NCI-H82 treated with DMSO at 0.1 percent for 48 hours (cell line): ENCODE measurements around the gene ADARB1.
A peak's percentile ranks its signal among the peaks of the same experiment; 100 is the strongest.

Source experiments
- DNase-seq: peaks from one replicate; lab custom pipeline; 2025; ENCODE audit not compliant: unreplicated experiment; lab: John Stamatoyannopoulos, UW

Gene ADARB1

DNA sequence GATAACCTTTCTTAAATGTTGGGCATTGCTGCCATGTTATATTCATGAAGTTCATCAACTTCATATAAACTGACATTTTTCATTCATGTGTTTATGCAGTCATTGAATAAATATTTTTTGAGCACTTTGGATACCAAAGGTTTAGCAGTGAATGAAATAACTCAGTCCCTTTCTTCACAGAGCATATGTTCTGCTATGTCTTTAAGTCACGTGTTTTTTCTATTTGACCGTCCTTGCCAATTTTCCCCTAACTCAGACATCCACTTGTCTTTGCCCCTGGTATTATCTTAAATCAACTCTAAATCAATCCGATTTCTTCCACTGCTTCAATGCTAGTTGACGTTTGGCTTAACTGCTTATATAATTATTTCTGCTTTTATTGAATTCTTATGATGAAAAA lies 16.6 kb downstream of the ADARB1 start:
- no peak for DNase-seq

DNA sequence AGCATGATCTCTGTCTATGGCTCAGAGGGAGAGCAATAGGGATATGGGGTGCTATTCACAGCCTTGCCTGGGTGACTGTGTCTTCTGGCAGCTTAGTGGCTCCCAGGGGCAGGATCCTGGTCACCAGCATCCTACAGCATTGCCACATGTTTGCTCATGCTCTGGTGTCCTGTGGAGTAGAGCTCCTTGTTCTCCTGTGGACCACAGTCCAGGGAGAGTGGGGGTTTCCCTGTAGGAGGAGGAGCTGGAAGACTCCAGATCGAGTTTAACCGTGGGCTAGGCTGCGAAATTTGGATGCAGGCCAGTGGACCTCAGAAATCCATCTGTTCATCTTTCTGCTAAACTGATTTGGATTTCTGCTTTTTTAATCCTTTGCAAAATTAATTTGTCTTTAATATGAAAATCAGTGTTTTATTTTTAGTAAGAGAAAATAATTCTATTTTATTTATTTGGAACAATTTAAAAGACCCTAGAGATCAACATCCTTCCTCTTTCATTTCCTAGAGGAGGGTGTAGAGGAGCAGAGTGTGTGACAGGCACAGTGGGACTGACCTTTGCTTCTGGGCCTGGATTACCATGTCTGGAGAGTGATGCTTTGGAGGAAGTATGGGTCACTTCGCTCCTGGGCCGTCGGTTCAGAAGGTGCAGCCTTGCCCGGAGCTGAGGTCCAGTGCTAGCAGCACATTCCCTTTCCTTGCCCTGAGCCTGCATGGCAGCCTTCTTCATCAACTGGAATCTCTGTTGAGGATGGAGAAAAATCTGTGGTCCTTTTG lies 17.4 kb downstream of the ADARB1 start:
- no peak for DNase-seq

DNA sequence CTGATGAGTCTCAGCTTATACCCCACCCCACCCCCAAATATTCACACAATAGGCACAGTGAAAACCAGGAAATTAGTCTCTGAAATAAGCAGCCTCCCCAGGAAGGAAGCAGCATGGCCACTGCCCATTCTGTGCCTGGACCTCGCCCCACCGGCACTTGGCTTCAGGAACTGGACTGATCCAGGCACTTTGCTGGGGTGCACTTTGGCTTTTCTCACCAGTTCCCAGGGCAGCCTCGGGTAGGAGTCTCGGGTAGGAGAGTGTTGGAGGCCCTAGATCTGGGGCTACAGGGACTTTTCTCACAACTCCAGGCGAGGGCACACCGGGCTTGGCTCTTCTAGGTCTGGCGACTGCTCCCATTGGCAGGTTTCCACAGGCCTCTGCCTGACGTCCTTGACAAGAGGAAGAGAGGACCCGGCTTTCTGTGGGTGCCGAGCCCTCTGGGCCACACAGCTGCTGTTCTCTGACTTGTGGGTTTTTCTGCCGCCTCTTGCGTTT lies 18.7 kb downstream of the ADARB1 start:
- no peak for DNase-seq

DNA sequence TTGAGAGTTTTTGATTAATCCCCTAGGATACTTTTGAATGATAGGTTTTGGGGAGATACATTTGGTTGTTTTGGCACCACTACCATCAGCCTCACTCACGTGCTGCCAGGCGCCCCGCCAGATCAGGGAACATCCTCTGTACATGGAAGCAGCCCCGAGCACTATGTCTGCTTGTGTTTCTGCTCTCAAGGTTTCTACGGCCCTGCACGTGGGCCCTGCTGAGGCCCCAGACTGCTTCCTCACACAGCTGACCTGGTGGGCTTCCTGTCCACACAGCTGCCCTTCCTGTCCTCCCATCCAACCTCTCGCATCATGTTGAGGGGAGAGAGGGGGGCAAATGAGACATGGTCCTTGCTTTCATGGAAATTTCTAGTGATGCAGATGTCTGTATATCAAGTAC lies 20.0 kb downstream of the ADARB1 start:
- DNase-seq: no peak

DNA sequence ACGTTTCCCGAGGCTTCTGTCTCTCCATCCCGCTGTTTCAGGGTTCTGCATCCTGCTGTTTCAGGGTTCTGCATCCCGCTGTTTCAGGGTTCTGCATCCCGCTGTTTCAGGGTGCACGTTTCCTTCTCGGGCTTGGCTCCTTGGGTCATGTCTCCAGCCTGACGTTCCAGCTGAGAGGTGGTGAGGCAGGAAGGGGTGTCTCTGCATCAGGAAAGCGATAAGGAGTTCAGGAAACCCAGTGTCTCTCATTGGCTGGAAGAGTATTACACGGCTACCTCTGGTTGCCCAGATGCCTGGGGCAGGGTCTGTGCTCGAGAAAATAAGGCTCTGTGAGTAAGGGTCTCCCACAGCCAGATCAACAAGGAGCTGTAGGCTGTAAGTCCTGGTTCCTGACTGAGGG lies 21.1 kb downstream of the ADARB1 start:
- no peak for DNase-seq

DNA sequence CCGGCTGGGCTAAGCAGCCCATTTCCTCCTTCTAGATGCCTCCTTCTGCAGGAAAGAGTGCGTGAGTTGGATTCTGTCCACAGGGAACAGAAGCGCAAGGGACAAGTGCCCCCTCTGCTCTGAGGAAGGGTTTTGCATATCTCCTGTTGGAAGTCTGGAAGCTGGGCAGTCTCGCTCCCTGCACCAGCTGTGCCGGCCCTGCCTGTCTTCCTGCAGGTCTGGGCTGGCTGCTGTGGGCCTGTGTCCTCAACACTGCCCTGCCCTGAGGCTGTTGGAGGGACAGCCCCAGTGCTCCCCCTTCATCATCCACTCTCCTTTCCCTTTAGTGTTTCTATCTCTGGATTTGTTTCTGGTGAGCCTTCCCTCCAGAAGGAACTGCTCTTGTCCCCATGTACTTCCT lies 21.8 kb downstream of the ADARB1 start:
- DNase-seq: no peak

DNA sequence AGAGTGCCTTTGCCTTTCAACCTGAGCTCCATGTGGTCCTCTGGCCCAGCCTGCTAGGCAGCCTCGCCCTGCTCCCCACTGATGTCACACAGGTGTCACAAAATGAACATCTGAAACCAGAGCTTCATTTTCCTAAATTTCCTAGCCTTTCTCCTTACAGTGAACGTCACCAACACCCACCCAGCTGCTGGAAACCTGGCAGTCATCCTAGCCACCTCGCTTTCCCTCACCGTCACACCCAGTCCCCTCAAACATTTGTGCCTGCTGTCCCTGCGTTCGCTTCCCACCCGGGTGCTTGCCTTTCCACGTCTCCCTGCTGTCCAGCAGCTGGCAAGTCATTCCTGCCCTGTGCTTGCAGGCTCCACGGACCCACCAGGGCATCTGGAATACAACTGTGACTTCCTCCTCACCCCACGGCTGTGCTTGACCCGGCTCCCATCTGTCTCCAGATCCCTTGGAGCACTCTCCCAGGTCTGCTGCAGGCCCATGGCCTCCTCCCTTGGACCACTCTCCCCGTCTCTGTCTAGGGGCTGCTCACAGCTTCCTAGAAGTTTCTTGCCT lies 23.5 kb downstream of the ADARB1 start:
- no peak for DNase-seq

DNA sequence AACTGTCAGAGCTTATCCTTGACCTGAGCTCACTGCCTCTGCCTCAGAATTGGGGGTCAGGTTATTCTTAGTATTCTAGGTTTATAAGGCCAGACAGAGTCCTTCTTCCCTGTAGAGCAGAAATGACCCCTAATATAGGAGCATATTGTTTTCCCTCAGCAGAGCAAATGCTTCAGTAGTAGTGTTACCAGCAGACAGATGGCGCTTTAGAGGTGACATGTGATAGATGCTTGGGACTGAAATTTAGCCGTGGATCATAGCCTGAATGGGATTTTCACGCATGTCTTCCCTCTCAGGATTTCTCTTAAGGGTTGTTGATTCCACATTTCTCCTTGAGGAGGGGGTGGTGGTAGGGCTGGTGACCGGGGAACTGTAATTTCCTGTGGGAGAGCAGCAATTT lies 24.5 kb downstream of the ADARB1 start:
- peak; percentile 74 for DNase-seq

DNA sequence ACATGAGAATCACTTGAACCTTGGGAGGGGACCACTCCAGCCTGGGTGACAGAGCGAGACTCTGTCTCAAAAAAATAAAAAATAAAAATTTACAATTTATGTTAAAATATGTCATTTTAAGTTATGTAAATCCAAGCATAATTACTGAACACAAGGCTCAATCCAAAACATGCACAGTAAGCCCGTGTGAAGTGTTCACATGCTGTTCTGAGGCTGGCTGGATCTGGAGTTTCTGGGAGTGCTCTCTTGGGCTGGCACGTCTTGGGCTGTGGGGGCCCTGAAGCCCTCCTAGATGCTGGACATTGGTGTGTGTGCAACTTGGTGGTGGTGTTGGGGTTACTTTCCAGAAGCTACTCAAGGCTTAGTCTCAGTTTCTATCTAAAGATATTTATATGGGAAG lies 25.2 kb downstream of the ADARB1 start:
- DNase-seq: no peak

DNA sequence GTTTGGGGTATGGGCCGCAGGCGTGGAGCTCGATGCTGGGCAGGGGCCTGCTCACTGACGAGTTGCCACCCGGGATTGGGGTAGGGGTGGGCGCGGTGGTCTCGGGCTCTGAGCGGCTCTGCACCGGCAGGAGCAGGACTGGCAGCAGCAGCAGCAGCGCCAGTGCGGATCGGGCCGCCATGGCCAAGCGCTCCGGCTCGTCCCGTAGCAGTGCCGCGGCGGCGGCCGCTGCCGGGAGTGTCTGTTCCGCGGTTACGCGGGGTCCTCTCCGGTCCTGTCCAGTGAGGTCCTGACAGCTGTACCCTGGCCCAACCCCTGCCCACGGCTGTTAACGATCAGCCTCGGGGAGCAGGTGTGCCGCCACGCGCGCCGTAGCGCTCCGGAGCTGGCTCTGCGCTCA lies 26.5 kb downstream of the ADARB1 start:
- no peak for DNase-seq

DNA sequence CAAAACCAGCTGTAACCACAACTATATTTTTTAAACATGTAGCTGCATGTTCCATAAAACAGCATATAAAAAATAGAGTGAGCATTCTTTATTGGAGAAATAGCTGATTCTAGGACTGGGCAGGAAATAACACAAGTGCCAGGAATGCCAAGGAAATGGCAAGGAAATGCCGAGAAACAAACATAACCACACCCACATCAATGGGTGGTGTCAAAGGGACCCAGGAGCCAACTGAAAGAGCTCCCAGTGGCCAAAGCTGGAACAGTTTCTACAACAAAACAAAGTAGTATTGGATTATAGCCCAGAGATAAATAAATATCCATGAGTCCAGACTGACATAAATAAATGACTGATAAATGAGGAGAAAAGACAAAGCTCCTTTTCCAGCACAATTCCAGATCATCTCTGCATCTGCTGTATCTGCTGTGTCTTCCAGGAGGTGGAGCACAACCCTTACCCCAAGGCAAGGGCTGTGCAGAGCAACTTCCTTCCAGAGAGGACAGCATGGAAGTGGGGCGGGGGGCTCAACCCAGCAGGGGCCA lies 28.1 kb downstream of the ADARB1 start:
- no peak for DNase-seq

DNA sequence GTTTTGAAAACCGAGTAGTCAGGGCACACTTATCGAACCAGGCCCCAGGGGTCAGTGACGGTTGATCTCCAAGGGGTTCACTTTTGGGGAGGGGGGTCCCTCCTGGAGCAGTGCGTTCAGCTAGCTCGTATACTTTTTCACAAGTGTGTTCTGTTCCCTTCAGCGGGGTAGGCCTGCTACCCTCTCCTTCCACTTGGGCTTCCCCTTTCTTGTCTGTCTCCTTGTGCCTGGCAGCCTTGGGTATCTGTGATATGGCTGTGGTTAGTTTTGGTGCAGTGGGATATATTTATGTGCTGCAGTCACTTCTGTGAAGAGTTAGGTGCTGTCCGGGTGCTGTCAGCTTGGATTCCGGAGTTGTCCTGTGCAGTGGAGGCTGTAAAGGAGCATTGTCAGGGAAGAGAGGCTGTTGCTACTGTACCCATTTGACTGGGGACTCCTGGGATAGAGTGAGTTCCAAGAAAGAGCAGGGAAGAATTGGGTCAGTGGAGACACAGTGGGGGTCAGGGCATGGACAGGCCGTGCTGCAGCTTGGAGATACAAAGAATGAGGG lies 29.7 kb downstream of the ADARB1 start:
- no peak for DNase-seq

DNA sequence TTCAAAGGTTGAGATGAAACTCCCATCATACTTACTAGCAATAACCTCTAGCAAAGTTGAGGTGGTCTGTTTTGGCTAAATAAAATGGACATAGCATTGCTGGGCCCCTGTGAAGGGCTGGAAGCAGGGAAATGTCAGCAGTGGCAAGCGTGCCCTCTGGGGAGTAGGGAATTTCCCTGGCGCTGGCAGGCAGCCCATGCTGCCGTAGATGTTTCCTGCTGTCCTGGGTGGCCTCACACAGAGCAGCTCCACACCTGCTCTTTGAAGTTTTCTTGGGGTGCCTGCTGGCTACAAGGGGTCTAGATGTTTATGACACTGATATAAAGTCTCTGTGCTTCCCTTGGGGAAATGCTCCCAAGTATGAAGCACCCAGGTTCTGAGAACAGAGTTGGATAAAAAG lies 30.2 kb downstream of the ADARB1 start:
- DNase-seq: no peak

DNA sequence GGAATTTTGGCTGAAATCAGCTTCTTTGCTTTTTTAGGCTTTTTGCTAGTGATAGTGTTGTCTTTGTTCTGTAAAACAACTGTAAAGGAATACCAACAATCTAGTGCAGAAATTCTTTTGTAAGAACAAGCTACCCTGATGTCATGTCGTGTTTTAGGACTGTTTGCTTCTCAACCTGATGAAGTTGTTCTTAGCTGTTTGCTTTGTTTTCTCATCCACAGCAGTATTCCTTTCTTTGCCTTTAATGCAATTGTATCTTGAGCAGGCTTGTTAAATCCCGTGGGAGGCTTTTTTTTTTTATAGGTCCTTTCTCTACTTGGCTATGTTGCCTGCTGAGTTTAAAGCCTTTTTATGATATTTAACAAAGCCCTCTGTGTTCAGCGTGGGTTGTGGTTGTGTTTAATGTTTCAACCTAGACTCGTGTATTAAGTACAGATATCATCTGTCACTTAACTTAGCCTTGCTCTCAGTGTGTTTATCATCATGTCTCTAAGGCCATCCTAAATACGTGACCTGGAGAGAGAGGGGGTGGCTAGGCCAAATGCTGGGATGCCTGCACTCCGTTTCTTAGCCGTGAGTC lies 31.6 kb downstream of the ADARB1 start:
- no peak for DNase-seq

DNA sequence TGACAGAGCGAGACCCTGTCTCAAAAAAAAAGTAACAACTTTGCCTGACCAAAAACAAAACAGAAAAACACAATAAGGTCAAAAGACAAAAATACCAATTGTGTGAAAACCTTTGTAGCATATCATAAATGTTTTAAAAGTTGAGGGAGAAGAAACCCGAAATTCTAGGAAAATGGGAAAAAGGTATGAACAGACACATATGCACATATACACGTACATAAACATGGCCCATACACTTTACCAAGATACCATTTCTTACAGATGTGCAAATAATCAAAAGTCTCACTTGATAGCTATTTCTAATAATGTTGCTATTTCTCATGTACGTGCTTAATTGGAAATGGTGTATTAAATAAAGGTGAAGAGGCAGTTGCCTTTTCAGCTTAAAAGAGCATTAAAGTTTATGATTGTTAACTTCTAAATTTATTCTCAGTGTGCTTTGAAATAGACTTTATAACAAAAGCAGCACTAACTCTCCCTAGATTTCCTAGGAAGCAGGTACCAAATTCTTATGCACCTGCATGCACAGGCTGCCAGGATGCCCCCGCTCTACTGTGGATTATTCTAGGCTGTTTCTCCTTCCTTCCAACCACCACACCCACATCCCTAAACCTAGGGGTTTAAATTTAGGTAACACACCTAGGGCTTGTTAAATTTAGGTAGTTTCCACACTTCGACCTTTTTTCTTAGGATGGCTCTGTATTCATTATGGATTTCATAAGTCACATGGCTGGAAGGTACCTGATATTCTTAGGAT lies 33.8 kb downstream of the ADARB1 start:
- DNase-seq: no peak

DNA sequence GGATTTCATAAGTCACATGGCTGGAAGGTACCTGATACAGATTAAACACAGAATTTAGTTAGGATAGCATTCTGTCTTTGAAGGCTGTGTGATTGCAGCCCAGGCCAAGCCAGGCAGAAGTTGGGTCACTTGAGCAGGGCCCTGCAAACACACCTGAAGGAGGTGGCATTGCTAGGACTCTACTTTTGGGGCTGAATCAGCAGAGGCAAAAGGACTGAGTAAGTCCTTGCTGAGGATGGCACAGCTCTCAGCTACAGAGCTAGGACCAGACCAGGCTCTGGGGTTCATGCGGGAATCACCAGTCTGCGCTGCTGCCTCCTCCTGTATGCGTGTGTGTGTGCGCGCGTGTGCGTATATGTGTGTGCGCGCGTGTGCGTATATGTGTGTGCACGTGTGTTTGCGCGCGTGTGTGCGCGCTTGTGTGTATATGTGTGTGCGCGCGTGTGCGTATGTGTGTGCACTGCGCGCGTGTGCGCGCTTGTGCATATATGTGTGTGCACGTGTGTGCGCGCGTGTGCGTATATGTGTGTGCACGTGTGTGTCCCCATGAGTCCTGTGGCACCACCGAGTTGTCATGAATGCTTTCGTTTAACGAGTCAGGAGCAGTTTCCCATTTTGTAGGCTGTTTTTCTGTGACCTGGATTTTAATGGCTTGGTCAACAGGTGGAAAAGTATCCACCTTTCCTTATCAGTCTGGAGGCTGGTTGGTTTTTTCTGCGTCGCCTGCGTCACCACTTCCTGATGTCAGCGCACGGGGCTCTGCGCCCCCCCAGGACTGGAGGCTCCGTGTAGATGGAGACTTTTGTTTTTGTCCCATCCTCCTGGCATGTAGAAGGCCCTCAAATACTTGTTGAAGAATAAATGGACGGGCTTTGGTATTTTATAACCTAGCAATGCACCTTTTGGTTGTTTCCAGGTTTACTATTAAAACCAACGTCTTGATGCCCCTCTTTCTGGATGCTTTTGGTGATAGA lies 34.7 kb downstream of the ADARB1 start:
- DNase-seq: no peak

DNA sequence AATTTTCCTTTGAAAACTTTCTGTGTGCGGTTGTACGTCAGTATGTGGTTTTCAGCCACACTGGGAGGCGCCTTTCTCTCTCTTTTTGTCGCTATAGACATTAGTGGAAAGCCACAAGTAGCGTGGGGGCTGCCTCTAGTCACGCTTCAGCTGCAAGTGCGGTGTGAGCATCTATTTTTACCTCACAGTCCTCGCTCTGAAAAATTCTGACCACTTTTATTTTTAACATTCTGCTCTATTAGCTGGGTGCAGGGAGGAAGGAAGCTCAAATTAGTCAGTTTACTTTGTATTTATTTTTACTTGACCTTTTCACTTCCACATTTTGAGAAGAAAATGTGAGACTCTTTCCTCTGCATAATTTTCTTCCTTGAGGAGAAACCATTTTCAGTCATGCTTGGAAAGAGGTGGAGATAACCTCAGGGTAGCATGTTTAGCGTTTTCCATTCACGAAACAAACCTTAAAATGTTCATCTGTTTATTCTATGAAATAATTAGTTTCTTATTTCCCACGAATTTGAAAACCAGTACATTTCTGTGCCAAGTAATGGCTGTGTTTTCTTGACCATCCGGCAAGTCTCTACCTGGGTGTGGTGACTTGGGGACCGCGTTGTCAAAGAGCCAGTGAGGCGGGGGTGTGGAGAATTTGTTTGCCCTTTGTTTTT lies 35.6 kb downstream of the ADARB1 start:
- DNase-seq: no peak

DNA sequence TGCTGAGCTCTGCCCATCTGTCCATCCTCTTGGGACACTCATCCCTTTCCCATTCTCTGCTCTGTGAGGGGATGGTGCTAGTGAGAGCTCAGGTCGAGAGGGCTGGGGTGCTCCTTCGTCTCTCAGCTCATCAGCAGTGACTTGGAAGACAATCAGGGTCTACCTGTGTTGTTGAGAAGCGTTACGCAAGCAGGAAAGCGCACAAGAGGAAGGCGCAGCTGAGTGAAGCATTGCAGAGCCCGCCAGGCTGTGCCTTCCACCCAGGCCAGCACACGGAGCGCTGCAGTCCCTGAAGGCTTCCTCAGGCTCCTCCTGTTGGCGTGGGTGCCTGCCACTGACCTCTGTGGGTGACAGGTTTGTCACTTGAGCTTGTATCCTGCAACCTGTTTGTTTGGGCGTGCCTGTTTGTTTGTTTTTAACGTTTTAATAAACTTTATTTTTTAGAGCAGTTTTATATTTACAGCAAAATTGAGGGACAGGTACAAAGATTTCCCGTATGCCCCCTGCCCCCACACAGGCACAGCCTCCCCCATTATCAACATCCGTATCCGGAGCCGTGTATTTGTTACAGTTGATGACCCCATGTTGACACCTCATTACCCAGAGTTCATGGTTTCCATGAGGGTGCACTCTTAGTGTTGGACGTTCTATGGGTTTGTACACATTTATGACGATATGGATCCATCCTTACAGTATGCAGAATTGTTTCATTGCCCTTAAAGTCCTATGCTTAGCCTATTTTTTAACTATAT lies 36.7 kb downstream of the ADARB1 start:
- DNase-seq: no peak

DNA sequence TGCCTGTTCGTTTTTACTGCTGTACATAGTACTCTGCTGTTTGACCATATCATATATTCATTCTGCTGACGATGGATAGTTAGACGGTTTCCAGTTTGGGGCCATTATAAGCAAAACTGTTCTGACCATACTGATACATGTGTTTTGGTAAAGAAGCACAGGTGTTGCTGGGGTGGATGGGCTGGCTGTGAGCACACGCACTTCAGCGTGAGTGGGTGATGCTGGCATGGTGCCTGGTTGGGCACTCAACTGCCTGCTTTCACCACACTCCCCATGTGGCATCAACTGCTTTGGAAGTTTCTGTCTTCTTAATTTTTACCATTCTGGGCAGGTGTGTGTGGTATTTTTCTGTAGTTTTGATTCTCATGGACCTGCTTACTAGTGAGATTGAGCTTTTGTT lies 37.3 kb downstream of the ADARB1 start:
- DNase-seq: no peak
